HG03039 (cell line): ENCODE data around the gene ENPP3.

Experiments used
- ATAC-seq: cut with Tn5 transposase; IDR thresholded peaks from one replicate; pipeline ENCODE4 v1.9.1; 2021; ENCODE audit warnings: mild to moderate bottlenecking, moderate library complexity; ENCODE audit not compliant: unreplicated experiment

The ENPP3 gene

DNA sequence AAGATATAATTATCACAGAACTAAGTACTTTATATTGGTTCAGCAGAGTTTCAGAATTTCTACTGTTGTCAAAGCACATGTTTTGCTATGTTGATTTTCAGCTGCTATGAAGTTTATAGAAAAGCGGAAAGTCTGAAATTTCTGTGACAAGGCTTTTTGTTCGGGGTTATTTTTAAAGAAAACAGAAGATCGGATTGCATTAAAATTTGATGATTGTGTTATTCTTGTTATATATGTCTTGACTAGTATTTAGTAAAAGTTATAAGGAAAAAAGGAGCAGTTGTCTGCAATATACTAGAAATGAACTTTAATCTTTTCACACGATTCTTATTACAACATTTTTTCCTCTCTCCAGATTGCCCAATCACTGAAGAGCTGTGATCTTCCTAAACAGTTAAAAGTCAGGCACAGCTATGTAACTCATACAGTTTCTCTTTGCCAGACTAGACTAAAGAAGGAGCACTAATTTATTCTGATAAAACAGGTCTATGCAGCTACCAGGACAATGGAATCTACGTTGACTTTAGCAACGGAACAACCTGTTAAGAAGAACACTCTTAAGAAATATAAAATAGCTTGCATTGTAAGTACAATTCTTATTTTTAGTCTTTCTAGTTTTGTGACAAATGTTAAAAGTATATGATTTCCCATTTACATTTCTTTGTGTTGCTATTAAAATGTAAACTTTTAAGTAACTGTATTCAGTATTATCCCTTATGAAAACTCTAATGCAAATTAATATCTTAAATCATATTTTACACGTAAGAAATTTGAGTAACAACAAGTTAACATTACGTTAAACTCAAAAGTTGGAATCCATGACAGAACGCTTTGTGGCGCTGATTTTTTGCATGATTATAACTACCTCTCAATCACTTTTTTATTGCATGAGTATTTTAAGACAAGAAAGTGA is at the start of gene ENPP3:
TSS of gene ENPP3 (plus strand) at position 423 of the 913 bp plus-strand sequence. CDS start at position 506, 83 bp downstream.
- no peak for ATAC-seq

- no peak for ATAC-seq
These were observed 49.2 kb upstream of the ENPP3 start for GRCh38 chr6:131587909-131588308.

- ATAC-seq = no peak
These were observed 48.5 kb upstream of the ENPP3 start for GRCh38 chr6:131588643-131589042.

- no peak for ATAC-seq
These were observed 44.2 kb upstream of the ENPP3 start for GRCh38 chr6:131592935-131593334.

DNA sequence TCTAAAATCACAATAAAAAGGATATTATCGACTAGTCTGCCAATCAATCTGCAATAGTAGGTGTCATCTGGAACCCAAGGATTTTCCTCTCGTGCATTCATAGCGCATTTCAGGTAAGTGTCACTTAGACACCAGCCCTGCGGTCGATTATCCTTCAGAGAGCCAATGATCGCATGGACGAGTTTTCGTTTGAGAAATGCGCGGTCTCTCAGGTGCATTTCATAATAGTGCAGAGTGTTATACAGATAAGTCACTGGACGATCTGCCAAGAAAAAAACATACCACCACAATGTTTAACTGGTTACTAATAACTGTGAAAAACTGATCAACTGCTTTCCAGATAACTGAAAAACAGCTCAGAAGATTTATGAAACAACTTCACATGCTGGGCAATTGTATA is 43.0 kb upstream of the ENPP3 start:
- no peak for ATAC-seq

GRCh38 chr6:131597446-131597845 is 39.7 kb upstream of the ENPP3 start:
- ATAC-seq = no peak

- ATAC-seq = no peak
These were observed 36.4 kb upstream of the ENPP3 start for GRCh38 chr6:131600716-131601115.

GRCh38 chr6:131602781-131603312 is 34.3 kb upstream of the ENPP3 start:
- ATAC-seq = no peak

- ATAC-seq = no peak
These were observed 23.7 kb upstream of the ENPP3 start for GRCh38 chr6:131613296-131613925.

DNA sequence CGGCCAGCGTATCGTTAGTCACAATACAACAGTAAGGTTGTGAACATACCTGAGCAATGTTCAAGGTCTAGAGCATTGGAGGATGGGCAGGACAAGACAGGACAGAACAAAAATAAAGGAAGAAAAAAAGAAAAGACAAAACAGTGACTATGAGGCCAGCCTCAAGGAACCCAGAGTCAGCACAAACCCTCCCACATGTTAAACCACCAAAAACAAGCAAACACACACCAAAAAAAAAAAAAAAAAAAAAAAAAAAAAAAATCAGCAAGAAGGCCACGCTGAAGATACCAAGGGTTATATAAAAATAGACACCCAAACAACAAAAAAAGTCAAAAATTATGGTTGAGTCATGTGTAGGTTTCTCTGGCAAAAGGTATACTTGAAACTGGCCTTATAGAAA is 21.8 kb upstream of the ENPP3 start:
- no peak for ATAC-seq

GRCh38 chr6:131627724-131628682 is 9.1 kb upstream of the ENPP3 start, which contains the start of gene MED23:
MED23 (minus strand) TSS chr6:131628242; CDS start chr6:131628049, 193 bp downstream.
- peak; percentile 95 for ATAC-seq

DNA sequence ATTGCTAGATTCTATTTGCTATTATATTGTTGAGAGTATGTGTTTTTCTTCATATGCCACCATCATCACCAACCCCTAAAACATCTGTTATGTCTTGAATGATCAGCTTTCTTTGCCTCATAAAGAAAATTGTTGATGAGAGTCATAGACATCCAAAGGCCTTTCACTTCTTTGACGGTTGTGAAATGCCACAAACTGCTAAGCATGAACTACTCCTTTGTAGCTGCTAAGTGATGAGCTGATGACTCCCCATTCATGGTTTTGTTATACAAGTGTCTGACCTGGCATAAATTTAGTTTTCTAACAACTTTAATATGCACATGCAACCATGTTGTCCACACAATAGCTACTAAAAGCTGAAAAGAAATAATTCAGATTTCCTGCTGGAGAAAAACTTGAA is 8.4 kb upstream of the ENPP3 start:
- no peak for ATAC-seq

DNA sequence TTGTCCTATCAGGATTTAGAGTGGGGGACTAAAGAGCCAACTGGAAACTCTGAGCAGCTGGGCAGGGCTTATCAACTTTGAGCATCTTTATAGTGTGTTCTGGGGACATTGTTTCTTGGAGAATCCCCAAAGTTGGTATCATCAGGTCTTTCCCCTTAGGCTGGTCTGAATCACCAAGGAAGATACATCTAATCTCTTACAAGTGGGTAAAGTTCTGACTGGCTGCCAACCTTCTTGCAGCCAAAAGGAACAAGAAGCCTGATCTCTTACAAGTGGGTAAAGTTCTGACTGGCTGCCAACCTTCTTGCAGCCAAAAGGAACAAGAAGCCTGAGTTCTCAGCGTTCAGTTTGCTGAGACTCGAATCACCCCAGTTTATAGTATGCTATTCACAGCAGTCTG is 7.5 kb upstream of the ENPP3 start:
- no peak for ATAC-seq

- no peak for ATAC-seq
These were observed 5.3 kb upstream of the ENPP3 start for GRCh38 chr6:131631625-131632289.

GRCh38 chr6:131635384-131636340 is 1.4 kb upstream of the ENPP3 start:
- peak; percentile 81 for ATAC-seq

DNA sequence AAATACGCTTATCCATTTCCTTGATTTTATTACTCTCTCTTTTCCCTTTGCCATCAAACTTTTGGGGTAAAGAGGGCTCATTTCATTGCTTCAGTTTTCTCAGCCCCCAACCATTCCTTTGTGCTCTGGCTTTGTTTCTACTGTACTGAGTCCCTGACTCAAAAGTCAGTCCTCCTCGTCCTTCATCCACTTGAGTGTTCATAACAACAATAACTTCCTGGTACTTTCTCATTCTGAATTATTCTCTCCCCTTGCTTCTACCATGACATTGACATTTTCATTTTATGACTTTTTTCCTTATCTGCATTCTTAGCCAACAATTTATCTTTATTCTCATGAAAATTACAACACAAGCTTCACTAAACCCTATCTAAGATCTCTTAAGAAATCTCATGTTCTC is 911 bp downstream of the ENPP3 start:
- no peak for ATAC-seq

GRCh38 chr6:131640100-131640499 is 3.0 kb downstream of the ENPP3 start:
- peak; percentile 42 for ATAC-seq

- ATAC-seq = no peak
These were observed 3.5 kb downstream of the ENPP3 start for GRCh38 chr6:131640576-131640975.

DNA sequence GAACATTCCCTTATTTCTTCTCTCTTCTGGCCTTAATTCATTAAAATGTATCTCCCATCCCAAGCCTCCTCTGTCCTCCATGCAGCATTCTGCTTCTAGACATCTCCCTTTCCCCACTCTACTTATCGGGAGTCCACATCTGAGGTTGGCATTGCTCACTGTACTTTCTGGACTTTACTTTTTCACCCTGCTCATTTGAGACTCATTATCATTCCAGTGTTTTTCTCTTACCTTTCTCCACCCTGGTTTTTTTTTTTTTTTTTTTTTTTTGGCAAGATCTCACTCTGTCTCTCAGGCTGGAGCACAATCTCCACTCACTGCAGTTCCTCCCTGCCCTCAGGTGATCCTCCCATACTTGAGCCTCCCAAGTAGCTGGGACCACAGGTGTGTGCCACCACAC is 4.5 kb downstream of the ENPP3 start:
- ATAC-seq = no peak
